Thyroid gland (tissue), 4 donors: ENCODE results near the gene UBE2Z. TPM values are rescaled to one million over a fixed set of nuclear protein-coding genes. Genes with fewer than 3 reads are reported as not detected.

Experiments
- DNase-seq, 2 donors: peaks; one replicate each; pipeline ENCODE4 v3.0.0-alpha.2; 2019
- H3K27ac ChIP-seq, 3 donors: fragments of 200-600 bp; sonication (generic); 1 replicate in 2 of 3; 2 replicates in 1 of 3; pipeline ENCODE4 v1.5.1; 2016 to 2019; ENCODE audit warnings: mild to moderate bottlenecking in 1 of 3, moderate library complexity in 1 of 3
- H3K27me3 ChIP-seq: fragments of 200-600 bp; sonication (generic); one replicate; pipeline ENCODE4 v1.5.1; 2019
- H3K36me3 ChIP-seq, 2 donors: fragments of 200-600 bp; sonication (generic); one replicate each; pipeline ENCODE4 v1.5.1; 2016 to 2019
- H3K4me1 ChIP-seq, 2 donors: fragments of 200-600 bp; sonication (generic); one replicate each; pipeline ENCODE4 v1.5.1; 2017 to 2019
- H3K4me3 ChIP-seq, 3 donors: fragments of 200-600 bp; sonication (generic); replicated peaks in 1 of 3; 1 replicate in 2 of 3; 2 replicates in 1 of 3; pipeline ENCODE4 v1.5.1; 2016; ENCODE audit warnings: mild to moderate bottlenecking in 1 of 3
- H3K9me3 ChIP-seq: fragments of 200-600 bp; sonication (generic); one replicate; pipeline ENCODE4 v1.5.1; 2017
- CTCF ChIP-seq, 6 experiments: fragments of 200-600 bp in 3 of 6; fragments of 450-650 bp in 3 of 6; sonication (generic) in 3 of 6; IDR thresholded peaks; one replicate each; pipeline ENCODE4 v1.5.1; 2016 to 2019; ENCODE audit warnings: antibody characterized with exemption in 6 of 6, mild to moderate bottlenecking in 2 of 6, inconsistent platforms in 1 of 6, moderate library complexity in 1 of 6
- POLR2A ChIP-seq, 2 donors: fragments of 450-650 bp; IDR thresholded peaks; one replicate each; pipeline ENCODE4 v1.6.1; 2017; ENCODE audit warnings: antibody characterized with exemption in 2 of 2, mild to moderate bottlenecking in 2 of 2, moderate library complexity in 1 of 2
- WGBS, 2 donors: methylation state at CpG; one replicate each; pipeline ENCODE4 v1.1.5; 2017; 5-methylcytosine and 5-hydroxymethylcytosine counted together
- intact Hi-C: fragments of 100-400 bp; cut with DNase I; formaldehyde crosslinking; loops from one replicate; pipeline ENCODE4 v1.15.1; 2023
- total RNA-seq, 4 donors: library from RNA; depleted of rRNA; stranded (reverse); fragments of >200 nt; gene quantifications; one replicate each; pipeline ENCODE4 v1.2.3, GENCODE V29; 2016

Gene UBE2Z
- total RNA-seq, 4 donors from 2014 or later, result 80.9 to 103 (median 99.0) TPM

DNA sequence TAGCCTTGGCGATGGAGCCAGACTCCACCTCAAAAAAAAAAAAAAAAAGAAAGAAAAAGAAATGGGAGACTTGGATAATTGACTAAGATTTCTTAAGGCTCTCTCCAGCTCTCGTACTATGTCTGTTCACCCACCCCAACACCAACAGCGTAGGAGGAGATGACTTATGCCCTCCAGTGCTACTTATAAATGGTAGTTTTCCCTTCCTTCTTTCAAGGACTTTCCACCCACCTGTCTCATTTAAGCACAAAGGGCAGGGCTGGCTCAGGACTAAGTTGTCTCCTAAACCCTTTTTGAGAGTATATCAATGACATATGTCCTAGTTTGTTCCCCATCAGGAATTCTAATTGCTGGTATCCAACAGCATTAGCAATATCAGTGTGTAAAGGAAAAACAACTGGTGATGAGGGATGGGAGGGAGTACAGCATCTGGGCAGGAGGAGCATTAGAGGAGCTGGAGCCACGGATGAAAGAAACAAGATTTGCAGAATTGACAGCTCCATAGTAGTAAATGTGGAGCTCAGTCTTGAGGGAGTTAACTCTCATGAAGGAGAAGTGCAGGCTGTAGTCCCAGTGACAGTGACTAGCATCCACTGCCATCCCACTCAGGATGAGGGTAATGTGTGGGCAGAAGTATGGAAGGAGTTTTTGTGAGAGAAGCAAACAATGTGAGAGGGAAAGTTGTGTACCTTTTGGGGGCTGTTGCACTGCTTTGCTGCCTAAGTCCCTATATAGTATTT, 17.2 kb downstream of the UBE2Z start:
- WGBS, 2 donors, result 76 to 92% methylated on average over 4 of the region's 4 CpGs
- Histone ChIP-seq H3K4me1 (no peaks in the 10 kb centered on the region), H3K4me3 (no peak overlapping the region), H3K27ac (no peak overlapping the region), H3K36me3 (peaks cover 69 to 80% of the 10 kb centered on the region in 2 donors), H3K9me3 (no peaks in the 10 kb centered on the region), H3K27me3 (no peaks in the 10 kb centered on the region)
- TF ChIP-seq POLR2A (IDR thresholded peaks at IDR 0.05) (no peak), CTCF (IDR thresholded peaks at IDR 0.05) (no peak)
- no peak for DNase-seq
- intact Hi-C loops, result no loop called here

- 19 to 35% methylated on average over 3 of the region's 3 CpGs for WGBS, 2 donors
- DNase-seq, result peak; percentile 55 to 59
- intact Hi-C loops, result no loop called here
- no peak for TF ChIP-seq POLR2A (IDR thresholded peaks at IDR 0.05)
- no peak for TF ChIP-seq CTCF (IDR thresholded peaks at IDR 0.05)
- H3K27ac ChIP-seq, result no peak overlapping the region
- no peaks in the 10 kb centered on the region for H3K27me3 ChIP-seq
- H3K4me1 ChIP-seq, result no peaks in the 10 kb centered on the region
- H3K4me3 ChIP-seq, result no peak overlapping the region
- H3K36me3 ChIP-seq, result peaks cover 67 to 80% of the 10 kb centered on the region in 2 donors
- no peaks in the 10 kb centered on the region for H3K9me3 ChIP-seq
Observed at GRCh38 chr17:48925991-48926342, 17.8 kb downstream of the UBE2Z start.

DNA sequence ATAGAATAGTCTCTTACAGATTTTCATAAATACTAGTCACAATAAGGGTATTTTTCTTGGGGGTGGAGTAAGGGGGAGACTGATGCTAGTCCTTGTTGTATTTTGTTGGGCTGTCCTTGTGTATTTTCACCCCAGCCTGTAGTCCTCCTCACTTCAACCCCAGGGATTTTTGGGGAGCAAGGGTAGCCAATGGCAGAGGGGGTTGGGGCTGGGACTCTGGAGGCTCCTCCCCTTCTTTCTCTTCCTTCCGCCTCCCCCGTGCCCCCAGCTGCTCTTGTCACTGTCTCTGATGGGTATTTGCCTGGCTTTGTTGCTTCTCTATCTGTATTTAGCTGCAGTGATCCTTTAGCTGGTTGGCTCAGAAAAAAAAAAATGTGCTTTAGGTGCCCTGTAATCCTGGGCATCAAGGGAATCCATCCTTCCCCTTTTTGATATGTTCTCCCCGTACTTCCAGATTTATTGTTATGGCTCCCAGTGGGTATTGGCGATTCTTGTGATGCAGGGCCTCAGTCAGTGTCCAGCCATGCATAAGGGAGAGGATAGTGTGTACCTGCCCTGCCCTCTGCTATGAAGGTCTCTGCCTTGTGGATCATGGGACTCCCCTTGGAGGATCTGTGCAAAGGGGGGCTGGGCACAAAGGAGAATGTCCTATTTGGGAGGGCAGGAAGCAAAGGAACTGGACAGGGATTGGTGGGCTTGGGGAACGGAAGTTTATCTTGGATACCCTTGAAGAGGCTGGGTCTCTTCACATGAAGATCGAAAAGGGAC, 20.0 kb downstream of the UBE2Z start:
- Histone ChIP-seq H3K36me3 (peaks cover 63 to 75% of the 10 kb centered on the region in 2 donors), H3K4me1 (no peaks in the 10 kb centered on the region), H3K27me3 (no peaks in the 10 kb centered on the region), H3K9me3 (no peaks in the 10 kb centered on the region), H3K27ac (no peak overlapping the region), H3K4me3 (no peak overlapping the region)
- intact Hi-C loops, result no loop called here
- TF ChIP-seq CTCF (IDR thresholded peaks at IDR 0.05), result no peak
- TF ChIP-seq POLR2A (IDR thresholded peaks at IDR 0.05), result no peak
- no peak for DNase-seq
- WGBS, 2 donors, result 80 to 87% methylated on average over 6 of the region's 6 CpGs

DNA sequence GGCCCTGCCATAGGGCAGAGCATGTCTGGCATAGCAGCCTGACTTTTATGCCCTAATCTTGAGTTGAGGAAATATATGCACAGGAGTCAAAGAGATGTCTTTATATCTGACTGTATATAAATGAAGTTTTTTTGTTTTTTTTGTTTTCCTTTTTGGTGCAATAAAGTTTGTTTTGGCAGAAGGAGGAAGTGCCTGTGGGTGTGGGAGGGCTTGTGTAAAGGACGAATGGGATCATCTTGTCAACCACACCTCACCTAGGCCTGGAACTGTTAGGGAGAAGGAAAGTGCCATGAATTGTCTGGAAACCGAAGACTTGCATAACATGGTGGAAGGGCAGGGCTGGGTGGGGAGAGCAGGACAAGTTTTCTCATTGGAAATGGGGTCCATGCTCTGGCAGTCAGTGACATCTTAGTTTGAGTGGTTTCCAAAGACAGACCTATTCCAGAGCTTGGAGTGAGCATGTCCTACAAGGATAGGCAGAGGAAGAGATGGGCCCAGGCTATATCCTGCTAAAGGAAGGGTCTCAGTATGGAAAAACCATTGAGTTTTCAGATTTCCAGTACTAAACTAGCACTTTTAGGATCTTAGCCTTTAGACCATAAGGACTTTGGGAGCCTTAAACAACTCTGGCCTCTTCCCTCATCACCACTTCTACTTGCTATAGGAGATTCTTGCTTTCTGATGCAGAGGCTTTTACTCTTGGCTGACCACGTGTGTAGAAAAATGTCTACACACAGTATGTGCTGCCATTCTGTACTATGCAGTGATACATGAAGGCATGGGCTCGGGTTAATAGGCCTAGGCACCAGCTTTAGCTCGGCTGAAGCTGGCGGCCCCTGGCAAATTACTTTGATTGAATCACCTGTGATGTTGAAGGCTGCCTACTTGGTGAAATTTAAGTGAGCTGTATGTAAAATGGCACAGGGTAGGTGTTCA, 20.9 kb downstream of the UBE2Z start:
- Histone ChIP-seq H3K27me3 (no peaks in the 10 kb centered on the region), H3K4me1 (no peaks in the 10 kb centered on the region), H3K27ac (no peak overlapping the region), H3K36me3 (peaks cover 63 to 75% of the 10 kb centered on the region in 2 donors), H3K4me3 (no peak overlapping the region), H3K9me3 (no peaks in the 10 kb centered on the region)
- TF ChIP-seq CTCF (IDR thresholded peaks at IDR 0.05), result no peak
- TF ChIP-seq POLR2A (IDR thresholded peaks at IDR 0.05), result no peak
- no peak for DNase-seq
- intact Hi-C loops, result no loop called here
- WGBS, 2 donors, result 89 to 92% methylated on average over 6 of the region's 6 CpGs
